ENCODE results near the gene TMEM87A. TPM values are rescaled to one million over a fixed set of nuclear protein-coding genes. Genes with fewer than 3 reads are reported as not detected.
A peak's percentile ranks its signal among the peaks of the same experiment; 100 is the strongest.

The TMEM87A gene
- total RNA-seq, 4 donors from 2014 or later = 106 to 187 (median 125) TPM

- no peaks in the 10 kb centered on the region for H3K9me3 ChIP-seq
- WGBS, 2 donors = 95 to 96% methylated on average over 2 of the region's 2 CpGs
- peaks cover 0 to 6% of the 10 kb centered on the region in 2 donors for H3K4me1 ChIP-seq
- peaks cover 4 to 18% of the 10 kb centered on the region in 2 donors for H3K36me3 ChIP-seq
- no peaks in the 10 kb centered on the region for H3K27me3 ChIP-seq
- no peak for DNase-seq
- H3K27ac ChIP-seq = no peak overlapping the region
- intact Hi-C loops (cut with DNase I) = no loop called here
- no peak overlapping the region for H3K4me3 ChIP-seq (replicated peaks in 1 of 3)
- no peak for TF ChIP-seq POLR2A (IDR thresholded peaks at IDR 0.05)
- TF ChIP-seq, protein P1, sequence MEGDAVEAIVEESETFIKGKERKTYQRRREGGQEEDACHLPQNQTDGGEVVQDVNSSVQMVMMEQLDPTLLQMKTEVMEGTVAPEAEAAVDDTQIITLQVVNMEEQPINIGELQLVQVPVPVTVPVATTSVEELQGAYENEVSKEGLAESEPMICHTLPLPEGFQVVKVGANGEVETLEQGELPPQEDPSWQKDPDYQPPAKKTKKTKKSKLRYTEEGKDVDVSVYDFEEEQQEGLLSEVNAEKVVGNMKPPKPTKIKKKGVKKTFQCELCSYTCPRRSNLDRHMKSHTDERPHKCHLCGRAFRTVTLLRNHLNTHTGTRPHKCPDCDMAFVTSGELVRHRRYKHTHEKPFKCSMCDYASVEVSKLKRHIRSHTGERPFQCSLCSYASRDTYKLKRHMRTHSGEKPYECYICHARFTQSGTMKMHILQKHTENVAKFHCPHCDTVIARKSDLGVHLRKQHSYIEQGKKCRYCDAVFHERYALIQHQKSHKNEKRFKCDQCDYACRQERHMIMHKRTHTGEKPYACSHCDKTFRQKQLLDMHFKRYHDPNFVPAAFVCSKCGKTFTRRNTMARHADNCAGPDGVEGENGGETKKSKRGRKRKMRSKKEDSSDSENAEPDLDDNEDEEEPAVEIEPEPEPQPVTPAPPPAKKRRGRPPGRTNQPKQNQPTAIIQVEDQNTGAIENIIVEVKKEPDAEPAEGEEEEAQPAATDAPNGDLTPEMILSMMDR (IDR thresholded peaks at IDR 0.05) = no peak
These were observed 82.9 kb downstream of the TMEM87A start for GRCh38 chr15:42190370-42190769.

DNA sequence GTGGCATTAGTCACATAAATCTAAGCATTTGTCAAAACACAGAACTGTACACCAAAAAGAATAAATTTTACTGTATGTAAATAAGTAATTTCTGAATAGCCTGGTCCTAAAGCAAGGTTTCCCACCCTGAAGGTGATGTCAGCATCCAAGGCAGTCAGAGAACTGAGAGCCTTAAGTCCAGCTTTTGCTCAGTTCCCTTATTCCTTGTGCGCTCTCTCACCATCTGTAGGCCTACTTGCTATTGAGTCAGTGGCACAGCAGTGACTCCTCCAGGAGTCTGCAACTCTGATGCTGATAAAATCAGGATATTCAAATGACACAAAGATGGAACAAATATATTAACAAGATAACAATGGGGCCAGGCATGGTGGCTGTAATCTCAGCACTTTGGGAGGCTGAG, 87.4 kb downstream of the TMEM87A start:
- H3K36me3 ChIP-seq = peaks cover 22 to 39% of the 10 kb centered on the region in 2 donors
- WGBS, 2 donors = 92 to 100% methylated on average over 1 of the region's 1 CpG
- TF ChIP-seq POLR2A (IDR thresholded peaks at IDR 0.05) = no peak
- TF ChIP-seq, protein P1 (IDR thresholded peaks at IDR 0.05) = no peak

DNA sequence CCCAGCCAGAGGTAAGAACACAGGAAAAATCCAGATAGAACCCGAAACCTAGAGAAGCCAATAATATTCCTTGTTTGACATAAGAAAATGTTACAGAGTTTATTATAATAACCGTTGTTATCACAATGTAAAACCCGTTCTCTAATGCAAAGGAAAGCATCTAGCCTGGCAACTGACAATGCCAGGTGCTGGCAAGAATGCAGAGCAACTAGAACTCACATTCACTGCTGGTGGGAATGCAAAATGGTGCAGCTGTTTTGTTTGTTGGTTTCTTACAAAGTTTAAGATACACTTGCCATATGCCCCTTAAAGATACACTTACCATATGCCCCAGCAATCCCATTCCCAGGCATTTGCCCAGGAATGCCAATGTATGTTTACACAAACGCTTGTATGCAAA, 88.5 kb downstream of the TMEM87A start:
- Histone ChIP-seq H3K27me3 (no peaks in the 10 kb centered on the region), H3K36me3 (peaks cover 24 to 43% of the 10 kb centered on the region in 2 donors), H3K9me3 (no peaks in the 10 kb centered on the region), H3K4me3 (replicated peaks in 1 of 3) (no peak overlapping the region), H3K4me1 (no peaks in the 10 kb centered on the region), H3K27ac (no peak overlapping the region)
- no peak for DNase-seq
- WGBS, 2 donors = 94 to 97% methylated on average over 4 of the region's 4 CpGs
- intact Hi-C loops (cut with DNase I) = no loop called here
- no peak for TF ChIP-seq POLR2A (IDR thresholded peaks at IDR 0.05)
- TF ChIP-seq, protein P1 (IDR thresholded peaks at IDR 0.05) = no peak

More for the DNA sequence above, 87.4 kb downstream of the TMEM87A start:
- intact Hi-C loops (cut with DNase I) = no loop called here
- H3K4me3 ChIP-seq (replicated peaks in 1 of 3) = no peak overlapping the region
- H3K27me3 ChIP-seq = no peaks in the 10 kb centered on the region
- H3K9me3 ChIP-seq = no peaks in the 10 kb centered on the region
- no peaks in the 10 kb centered on the region for H3K4me1 ChIP-seq
- DNase-seq = no peak
- H3K27ac ChIP-seq = no peak overlapping the region

DNA sequence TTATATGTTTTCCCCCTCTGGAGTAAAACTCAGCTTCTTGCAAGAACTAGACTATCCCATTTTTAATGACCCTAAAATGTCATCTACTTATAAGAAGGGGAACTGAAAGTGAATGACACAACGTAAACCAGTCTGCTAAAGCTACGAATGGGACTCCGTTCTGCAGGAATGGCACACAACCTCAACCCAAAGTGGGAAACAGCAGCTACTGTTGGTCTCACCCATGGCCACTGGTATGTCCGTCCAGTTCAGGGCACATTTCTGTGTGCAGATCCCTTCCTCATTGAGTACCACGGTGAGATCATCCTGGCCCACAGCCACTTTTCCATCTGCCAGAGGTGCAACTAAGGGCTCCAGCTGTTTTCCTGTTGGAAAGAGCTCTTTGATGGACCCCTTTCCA, 88.9 kb downstream of the TMEM87A start:
- H3K27me3 ChIP-seq = no peaks in the 10 kb centered on the region
- peaks cover 27 to 43% of the 10 kb centered on the region in 2 donors for H3K36me3 ChIP-seq
- TF ChIP-seq POLR2A (IDR thresholded peaks at IDR 0.05) = no peak
- TF ChIP-seq, protein P1 (IDR thresholded peaks at IDR 0.05) = no peak
- WGBS, 2 donors = 71 to 87% methylated on average over 5 of the region's 5 CpGs
- no peak overlapping the region for H3K4me3 ChIP-seq (replicated peaks in 1 of 3)
- DNase-seq = peak in 1 of 2 donors; percentile 18
- no peaks in the 10 kb centered on the region for H3K9me3 ChIP-seq
- H3K27ac ChIP-seq = no peak overlapping the region
- no peaks in the 10 kb centered on the region for H3K4me1 ChIP-seq
- intact Hi-C loops (cut with DNase I) = no loop called here

- no peak overlapping the region for H3K4me3 ChIP-seq (replicated peaks in 1 of 3)
- TF ChIP-seq, protein P1 (IDR thresholded peaks at IDR 0.05) = no peak
- no peak for TF ChIP-seq POLR2A (IDR thresholded peaks at IDR 0.05)
- intact Hi-C loops (cut with DNase I) = no loop called here
- 91 to 95% methylated on average over 6 of the region's 6 CpGs for WGBS, 2 donors
- H3K9me3 ChIP-seq = no peaks in the 10 kb centered on the region
- H3K4me1 ChIP-seq = no peaks in the 10 kb centered on the region
- no peak for DNase-seq
- H3K27me3 ChIP-seq = no peaks in the 10 kb centered on the region
- no peak overlapping the region for H3K27ac ChIP-seq
- peaks cover 33 to 43% of the 10 kb centered on the region in 2 donors for H3K36me3 ChIP-seq
These were observed 90.3 kb downstream of the TMEM87A start for GRCh38 chr15:42182961-42183360.

Measured in thyroid gland (tissue), 4 donors.